GM19397 (cell line): ENCODE data around the gene PDCL2.
"Not testable (repeated sequence)": the region's sequence is repeated elsewhere in the genome, so short reads cannot be mapped to it uniquely, and the experiment has no call there.

ENCODE experiments used
- ATAC-seq: cut with Tn5 transposase; IDR thresholded peaks from one replicate; pipeline ENCODE4 v1.9.1; 2021; ENCODE audit warnings: mild to moderate bottlenecking, moderate library complexity; ENCODE audit not compliant: unreplicated experiment

PDCL2 gene

GRCh38 chr4:55592014-55592413 is at the start of gene PDCL2:
PDCL2 (minus strand) TSS chr4:55592245; CDS start chr4:55592109, 136 bp downstream.
- no peak for ATAC-seq

GRCh38 chr4:55637272-55637820 is 45.3 kb upstream of the PDCL2 start:
- ATAC-seq, result no peak

GRCh38 chr4:55636656-55636999 is 44.6 kb upstream of the PDCL2 start:
- no peak for ATAC-seq

GRCh38 chr4:55635741-55636655 is 44.0 kb upstream of the PDCL2 start, which contains the start of gene NMU:
NMU (minus strand) TSS chr4:55636298; CDS start chr4:55636192, 106 bp downstream.
- peak; percentile 66 for ATAC-seq

GRCh38 chr4:55635282-55635681 is 43.2 kb upstream of the PDCL2 start:
- ATAC-seq, result no peak

GRCh38 chr4:55634417-55635128 is 42.5 kb upstream of the PDCL2 start:
- no peak for ATAC-seq

GRCh38 chr4:55633903-55634302 is 41.9 kb upstream of the PDCL2 start:
- no peak for ATAC-seq

- no peak for ATAC-seq
Measured at GRCh38 chr4:55625835-55626234, 33.8 kb upstream of the PDCL2 start.

- ATAC-seq, result not testable (repeated sequence)
Measured at GRCh38 chr4:55624063-55624462, 32.0 kb upstream of the PDCL2 start.

- no peak for ATAC-seq
Measured at GRCh38 chr4:55618546-55619143, 26.6 kb upstream of the PDCL2 start.

GRCh38 chr4:55617587-55618197 is 25.6 kb upstream of the PDCL2 start:
- ATAC-seq, result peak; percentile 75

- no peak for ATAC-seq
Measured at GRCh38 chr4:55615008-55615407, 23.0 kb upstream of the PDCL2 start.

- ATAC-seq, result no peak
Measured at GRCh38 chr4:55613621-55614020, 21.6 kb upstream of the PDCL2 start.

GRCh38 chr4:55612341-55612740 is 20.3 kb upstream of the PDCL2 start:
- ATAC-seq, result no peak

- no peak for ATAC-seq
Measured at GRCh38 chr4:55611358-55612059, 19.5 kb upstream of the PDCL2 start.

- ATAC-seq, result no peak
Measured at GRCh38 chr4:55610381-55610780, 18.3 kb upstream of the PDCL2 start.

- ATAC-seq, result no peak
Measured at GRCh38 chr4:55609393-55609866, 17.4 kb upstream of the PDCL2 start.

- no peak for ATAC-seq
Measured at GRCh38 chr4:55608591-55608990, 16.5 kb upstream of the PDCL2 start.

GRCh38 chr4:55604996-55605395 is 13.0 kb upstream of the PDCL2 start:
- no peak for ATAC-seq

- no peak for ATAC-seq
Measured at GRCh38 chr4:55600640-55601039, 8.6 kb upstream of the PDCL2 start.
